GM23338 (cell line): ENCODE measurements around the gene ANXA6. TPM values are rescaled to one million over a fixed set of nuclear protein-coding genes. Genes with fewer than 3 reads are reported as not detected.

Experiments used
- ATAC-seq: fragments of 200-7000 bp; cut with Tn5 transposase; 3 replicates; pipeline ENCODE4 v1.9.1; 2020
- DNase-seq: peaks from one replicate; pipeline ENCODE4 v3.0.0-alpha.2; 2015; ENCODE audit warnings: low spot score
- H2AFZ ChIP-seq: fragments of 200-600 bp; sonication (generic); 2 replicates; pipeline ENCODE4 v1.8.0; 2016; ENCODE audit warnings: antibody characterized with exemption, mild to moderate bottlenecking, moderate library complexity
- H3F3A ChIP-seq: fragments of 200-600 bp; sonication (generic); replicated peaks from 2 replicates; pipeline ENCODE4 v1.8.0; 2017; ENCODE audit warnings: antibody characterized with exemption, mixed run types, low read depth
- H3K27ac ChIP-seq: fragments of 200-600 bp; sonication (generic); 2 replicates; pipeline ENCODE4 v1.6.1; 2016; ENCODE audit warnings: low read depth
- H3K27me3 ChIP-seq: fragments of 200-600 bp; sonication (generic); 2 replicates; pipeline ENCODE4 v1.8.0; 2016; ENCODE audit warnings: mild to moderate bottlenecking, mixed run types, moderate library complexity; ENCODE audit not compliant: insufficient read depth
- H3K36me3 ChIP-seq: fragments of 200-600 bp; sonication (generic); 2 replicates; pipeline ENCODE4 v1.8.0; 2016; ENCODE audit warnings: mild to moderate bottlenecking; ENCODE audit not compliant: insufficient read depth
- H3K4me1 ChIP-seq: fragments of 200-600 bp; sonication (generic); 2 replicates; pipeline ENCODE4 v1.8.0; 2016; ENCODE audit warnings: mild to moderate bottlenecking, moderate library complexity; ENCODE audit not compliant: insufficient read depth
- H3K4me2 ChIP-seq: fragments of 200-600 bp; sonication (generic); 2 replicates; pipeline ENCODE4 v1.7.1; 2017; ENCODE audit warnings: mixed run types
- H3K4me3 ChIP-seq: fragments of 200-600 bp; sonication (generic); 2 replicates; pipeline ENCODE4 v1.6.1; 2016; ENCODE audit warnings: mixed run types
- H3K79me2 ChIP-seq: fragments of 200-600 bp; sonication (generic); replicated peaks from 2 replicates; pipeline ENCODE4 v1.8.0; 2017; ENCODE audit warnings: mild to moderate bottlenecking; ENCODE audit not compliant: insufficient read depth
- H3K9me2 ChIP-seq: fragments of 200-600 bp; sonication (generic); 2 replicates; pipeline ENCODE4 v1.8.0; 2017; ENCODE audit not compliant: insufficient read depth
- H4K20me1 ChIP-seq: fragments of 200-600 bp; sonication (generic); replicated peaks from 2 replicates; pipeline ENCODE4 v1.8.0; 2017; ENCODE audit warnings: mild to moderate bottlenecking; ENCODE audit not compliant: insufficient read depth
- H3K27ac Mint-ChIP-seq: 2 replicates; pipeline ENCODE4 v1.8.0; 2020; ENCODE audit warnings: inconsistent platforms, mild to moderate bottlenecking, moderate library complexity, mixed read lengths
- H3K27me3 Mint-ChIP-seq: 3 replicates; pipeline ENCODE4 v1.8.0; 2022; ENCODE audit warnings: low read depth, mild to moderate bottlenecking, moderate library complexity, mixed read lengths, inconsistent platforms; ENCODE audit not compliant: insufficient read depth, poor library complexity
- H3K36me3 Mint-ChIP-seq: 3 replicates; pipeline ENCODE4 v1.8.0; 2021; ENCODE audit warnings: low read depth, mild to moderate bottlenecking, inconsistent platforms, moderate library complexity, mixed read lengths
- H3K4me1 Mint-ChIP-seq: 3 replicates; pipeline ENCODE4 v1.8.0; 2020; ENCODE audit warnings: mild to moderate bottlenecking, inconsistent platforms, mixed read lengths
- H3K4me3 Mint-ChIP-seq: 3 replicates; pipeline ENCODE4 v1.8.0; 2021; ENCODE audit warnings: moderate library complexity, mild to moderate bottlenecking, inconsistent platforms, mixed read lengths
- H3K9me3 Mint-ChIP-seq: 3 replicates; pipeline ENCODE4 v1.8.0; 2020; ENCODE audit warnings: moderate library complexity, mild to moderate bottlenecking, inconsistent platforms, mixed read lengths
- CREB1 ChIP-seq: fragments of 250-450 bp; sonication (Bioruptor Pico); IDR thresholded peaks from 2 replicates; pipeline ENCODE4 v1.5.0; 2020; ENCODE audit warnings: low read depth, mild to moderate bottlenecking, moderate library complexity
- CTCF ChIP-seq, 2 experiments: fragments of 200-600 bp in 1 of 2; sonication (generic) in 1 of 2; conservative IDR thresholded peaks; 2 replicates each; pipeline versions ENCODE4 v1.5.1 to v1.6.1; 2016 to 2017; ENCODE audit warnings: antibody characterized with exemption in 2 of 2, low read depth in 2 of 2, mild to moderate bottlenecking in 2 of 2, moderate library complexity in 1 of 2
- ETS1 ChIP-seq: IDR thresholded peaks from 2 replicates; pipeline ENCODE4 v1.6.1; 2016; ENCODE audit warnings: antibody characterized with exemption
- EZH2 ChIP-seq: fragments of 200-600 bp; sonication (generic); IDR thresholded peaks from one replicate; pipeline ENCODE4 v1.8.0; 2017; ENCODE audit warnings: antibody characterized with exemption, mild to moderate bottlenecking, low read depth; ENCODE audit not compliant: unreplicated experiment
- EZH2phosphoT487 ChIP-seq: fragments of 200-600 bp; sonication (generic); IDR thresholded peaks from one replicate; pipeline ENCODE4 v1.8.1; 2018; ENCODE audit warnings: antibody characterized with exemption; ENCODE audit not compliant: unreplicated experiment
- JUNB ChIP-seq: IDR thresholded peaks from one replicate; pipeline ENCODE4 v1.6.1; 2016; ENCODE audit warnings: antibody characterized with exemption; ENCODE audit not compliant: unreplicated experiment
- NANOG ChIP-seq: IDR thresholded peaks from 2 replicates; pipeline ENCODE4 v1.6.1; 2016; ENCODE audit warnings: antibody characterized with exemption, borderline replicate concordance
- STAT1 ChIP-seq: IDR thresholded peaks from one replicate; pipeline ENCODE4 v1.6.1; 2016; ENCODE audit warnings: antibody characterized with exemption; ENCODE audit not compliant: unreplicated experiment
- polyA plus RNA-seq: library from polyadenylated mRNA; unstranded; fragments of >200 nt; fragmentation: Nextera tagmentation; extraction: Ambion mirVana; gene quantifications from 2 replicates; pipeline ENCODE4 v1.2.1, GENCODE V29; 2016
- total RNA-seq: library from RNA; depleted of rRNA; stranded (reverse); fragments of >200 nt; shearing (Covaris generic); gene quantifications from 2 replicates; pipeline ENCODE4 v1.2.3, GENCODE V29; 2014

ANXA6 gene
- total and polyA plus RNA-seq, 2 experiments from 2014 or later: 26.5 to 110 TPM

GRCh38 chr5:151082282-151082902 lies 75.2 kb downstream of the ANXA6 start:
- H3K27ac Mint-ChIP-seq: no peak overlapping the region

GRCh38 chr5:151081431-151082281 lies 75.9 kb downstream of the ANXA6 start:
- Histone ChIP-seq H3F3A (peaks cover 3% of the 10 kb centered on the region; the same call in 1 of the 2 replicates), H3K9me2 (no peaks in the 10 kb centered on the region), H3K4me3 (peak overlapping the region; percentile 77), H3K27ac (peak overlapping the region; percentile 93), H2AFZ (peak overlapping the region; percentile 90; the same call in 1 of the 2 replicates), H3K4me1 (peaks cover 17% of the 10 kb centered on the region), H3K36me3 (no peaks in the 10 kb centered on the region), H4K20me1 (peaks cover 8% of the 10 kb centered on the region; the same call in 1 of the 2 replicates), H3K79me2 (peaks cover 11% of the 10 kb centered on the region; the same call in 1 of the 2 replicates), H3K4me2 (peak overlapping the region; percentile 85), H3K27me3 (0 out of 2 replicates have a peak, but pooled peaks cover 3% of the 10 kb centered on the region)
- ATAC-seq (no peak), DNase-seq (no peak)
- H3K9me3 Mint-ChIP-seq: no peaks in the 10 kb centered on the region
- peaks cover 19% of the 10 kb centered on the region for H3K4me1 Mint-ChIP-seq
- peak overlapping the region; percentile 72 for H3K27ac Mint-ChIP-seq
- peak overlapping the region; percentile 81 for H3K4me3 Mint-ChIP-seq
- no peaks in the 10 kb centered on the region for H3K36me3 Mint-ChIP-seq
- H3K27me3 Mint-ChIP-seq: peaks cover 11% of the 10 kb centered on the region
- no peak for TF ChIP-seq ETS1
- no peak for TF ChIP-seq JUNB
- TF ChIP-seq STAT1: no peak
- TF ChIP-seq NANOG: no peak
- no peak for TF ChIP-seq EZH2phosphoT487
- no peak for TF ChIP-seq EZH2

More at GRCh38 chr5:151082282-151082902, 75.2 kb downstream of the ANXA6 start:
- peak; percentile 50 for ATAC-seq
- H3K36me3 ChIP-seq: no peaks in the 10 kb centered on the region
- H3K4me1 ChIP-seq: peaks cover 17% of the 10 kb centered on the region
- H3K9me2 ChIP-seq: no peaks in the 10 kb centered on the region
- H4K20me1 ChIP-seq: 0 out of 2 replicates have a peak, but pooled peaks cover 4% of the 10 kb centered on the region
- Mint-ChIP-seq H3K36me3 (no peaks in the 10 kb centered on the region), H3K4me3 (peak overlapping the region; percentile 35), H3K9me3 (no peaks in the 10 kb centered on the region), H3K27me3 (peaks cover 11% of the 10 kb centered on the region), H3K4me1 (peaks cover 19% of the 10 kb centered on the region)
- H3K27ac ChIP-seq: no peak overlapping the region
- H3K4me2 ChIP-seq: peak overlapping the region; percentile 85
- peaks cover 3% of the 10 kb centered on the region; the same call in 1 of the 2 replicates for H3F3A ChIP-seq
- peaks cover 11% of the 10 kb centered on the region; the same call in 1 of the 2 replicates for H3K79me2 ChIP-seq
- H2AFZ ChIP-seq: no peak overlapping the region
- H3K27me3 ChIP-seq: 0 out of 2 replicates have a peak, but pooled peaks cover 3% of the 10 kb centered on the region
- TF ChIP-seq CTCF (conservative IDR thresholded peaks at IDR 0.05; ENCODE audit: low read depth in 2 of 2) (peak; percentile 25 to 45), CREB1 (CRISPR knock-in tag) (no peak), ETS1 (no peak)
- peak; percentile 85 for DNase-seq
- peak overlapping the region; percentile 77 for H3K4me3 ChIP-seq
